Endothelial cell of umbilical vein (primary cell): ENCODE results near the gene ALX1. TPM values are rescaled to one million over a fixed set of nuclear protein-coding genes. Genes with fewer than 3 reads are reported as not detected.

Source experiments
- BruUV-seq: library from RNA; stranded (reverse); fragments of 400-500 nt; replicated peaks from 2 replicates; lab custom pipeline; 2021; lab: Mats Ljungman, UMichigan
- CTCF ChIA-PET: fragments of 300-600, 350-600 bp; sonication (Branson Sonifier 250); formaldehyde crosslinking; loops from one replicate; lab custom pipeline; 2021; ENCODE audit warnings: antibody characterized with exemption, inconsistent platforms; lab: Charles Lee
- POLR2A ChIA-PET: fragments of 300-600, 350-600 bp; sonication (Branson Sonifier 250); formaldehyde crosslinking; loops from one replicate; lab custom pipeline; 2021; ENCODE audit warnings: antibody characterized with exemption, inconsistent platforms; lab: Charles Lee
- DNase-seq: peaks from one replicate; pipeline ENCODE4 v3.0.0-alpha.2; 2011; ENCODE audit warnings: low read depth, low spot score
- FAIRE-seq: peaks from 2 replicates; lab custom pipeline; 2011; peaks lifted over from hg19 to GRCh38; lab: Jason Lieb, UNC
- H2AFZ ChIP-seq: 2 replicates; pipeline ENCODE4 v1.6.0; 2012; ENCODE audit warnings: low read depth, low read length, control low read depth, inconsistent platforms
- H3K27ac ChIP-seq: 2 replicates; pipeline ENCODE4 v1.5.1; 2011; ENCODE audit warnings: low read depth, mild to moderate bottlenecking, control low read depth, low read length, moderate library complexity; ENCODE audit not compliant: insufficient read depth
- H3K27me3 ChIP-seq, 2 experiments: 2 replicates each; pipeline versions ENCODE4 v1.6.0 to v1.6.1; 2011; ENCODE audit warnings: low read length in 2 of 2, mixed read lengths in 1 of 2; ENCODE audit not compliant: control insufficient read depth in 2 of 2, insufficient read depth in 2 of 2
- H3K36me3 ChIP-seq, 2 experiments: 2 replicates in 1 of 2; 3 replicates in 1 of 2; pipeline ENCODE4 v1.5.1; 2011; ENCODE audit warnings: low read length in 2 of 2, mild to moderate bottlenecking in 1 of 2, moderate library complexity in 1 of 2; ENCODE audit not compliant: control insufficient read depth in 2 of 2, insufficient read depth in 2 of 2; ENCODE audit errors: extremely low read depth in 1 of 2
- H3K4me1 ChIP-seq: 3 replicates; pipeline ENCODE4 v1.5.1; 2011; ENCODE audit warnings: mild to moderate bottlenecking, low read length; ENCODE audit not compliant: control insufficient read depth, insufficient read depth; ENCODE audit errors: extremely low read depth
- H3K4me2 ChIP-seq: 2 replicates; pipeline ENCODE4 v1.6.1; 2011; ENCODE audit warnings: low read length, control low read depth, mixed read lengths; ENCODE audit not compliant: insufficient read depth
- H3K4me3 ChIP-seq, 3 experiments: fragments of 200-600 bp in 1 of 3; sonication (generic), shearing (Covaris generic) in 1 of 3; replicated peaks in 1 of 3; 2 replicates each; pipeline ENCODE4 v1.5.1; 2011 to 2016; ENCODE audit warnings: control low read depth in 3 of 3, low read length in 3 of 3, mild to moderate bottlenecking in 2 of 3, inconsistent platforms in 1 of 3, low read depth in 1 of 3, moderate library complexity in 1 of 3; ENCODE audit not compliant: insufficient read depth in 1 of 3
- H3K79me2 ChIP-seq: 2 replicates; pipeline ENCODE4 v1.6.0; 2012; ENCODE audit warnings: low read length, inconsistent platforms; ENCODE audit not compliant: control insufficient read depth, insufficient read depth
- H3K9ac ChIP-seq: replicated peaks from 2 replicates; pipeline ENCODE3; 2011; ENCODE audit warnings: low read length, control low read depth; ENCODE audit not compliant: insufficient read depth; ENCODE audit errors: extremely low read depth
- H3K9me1 ChIP-seq: replicated peaks from 3 replicates; pipeline ENCODE4 v1.6.0; 2011; ENCODE audit warnings: mild to moderate bottlenecking, low read length; ENCODE audit not compliant: control insufficient read depth, insufficient read depth; ENCODE audit errors: extremely low read depth
- H3K9me3 ChIP-seq: replicated peaks from 2 replicates; pipeline ENCODE4 v1.5.1; 2012; ENCODE audit warnings: low read length, inconsistent platforms; ENCODE audit not compliant: control insufficient read depth, insufficient read depth
- H4K20me1 ChIP-seq: replicated peaks from 2 replicates; pipeline ENCODE3; 2011; ENCODE audit warnings: mild to moderate bottlenecking, low read length; ENCODE audit not compliant: control insufficient read depth, insufficient read depth; ENCODE audit errors: extremely low read depth
- EZH2 ChIP-seq: IDR thresholded peaks from 2 replicates; pipeline ENCODE4 v1.6.1; 2012; ENCODE audit warnings: borderline replicate concordance, low read depth, mild to moderate bottlenecking, moderate library complexity, low read length, inconsistent platforms; ENCODE audit not compliant: severe bottlenecking
- FOS ChIP-seq: IDR thresholded peaks from 2 replicates; pipeline ENCODE4 v1.6.1; 2011; ENCODE audit warnings: mild to moderate bottlenecking, low read length, moderate library complexity, borderline replicate concordance; ENCODE audit not compliant: insufficient read depth
- GATA2 ChIP-seq: IDR thresholded peaks from 2 replicates; pipeline ENCODE4 v1.7.0; 2011; ENCODE audit warnings: low read depth, mild to moderate bottlenecking, moderate library complexity, mixed read lengths, low read length; ENCODE audit not compliant: insufficient read length, insufficient read depth
- JUN ChIP-seq: IDR thresholded peaks from 2 replicates; pipeline ENCODE4 v1.6.1; 2011; ENCODE audit warnings: borderline replicate concordance, low read depth; ENCODE audit not compliant: insufficient read length, insufficient read depth
- MYC ChIP-seq: IDR thresholded peaks from one replicate; pipeline ENCODE4 v1.6.1; 2011; ENCODE audit warnings: mild to moderate bottlenecking, low read depth, low read length
- POLR2A ChIP-seq: IDR thresholded peaks from 2 replicates; pipeline ENCODE4 v1.6.1; 2012; ENCODE audit warnings: low read depth, mild to moderate bottlenecking, control low read depth, low read length
- POLR2AphosphoS5 ChIP-seq: IDR thresholded peaks from 2 replicates; pipeline ENCODE4 v1.6.1; 2012; ENCODE audit warnings: low read depth, mild to moderate bottlenecking, control low read depth, low read length, moderate library complexity; ENCODE audit not compliant: insufficient read depth
- dilution Hi-C: fragments of 300-500 bp; cut with MboI; formaldehyde crosslinking; loops from one replicate; pipeline ENCODE4 v1.15.0; 2019; ENCODE audit warnings: low sequenced_read_pairs; ENCODE audit not compliant: extremely low pct_ligation_motif_present
- intact Hi-C: fragments of 100-400 bp; cut with micrococcal nuclease; formaldehyde crosslinking; loops from one replicate; pipeline ENCODE4 v1.10.0; 2022
- polyA plus RNA-seq, 4 experiments: library from polyadenylated mRNA; depleted of rRNA in 3 of 4; stranded (reverse) in 3 of 4; unstranded in 1 of 4; fragments of >200 nt; gene quantifications; 2 replicates each; pipeline versions ENCODE4 v1.2.1 to v1.2.3, GENCODE V29; 2011 to 2012; ENCODE audit warnings: missing spikeins in 1 of 4
- total RNA-seq: library from RNA; stranded (reverse); gene quantifications from 2 replicates; pipeline ENCODE4 v1.2.3, GENCODE V29; 2021
- TF ChIP-seq, protein P1 (sequence below), 2 donors: IDR thresholded peaks; 1 replicate in 1 of 2; 2 replicates in 1 of 2; pipeline ENCODE4 v1.5.1; 2011; ENCODE audit warnings: low read length in 2 of 2, mild to moderate bottlenecking in 2 of 2, moderate library complexity in 2 of 2, control low read depth in 1 of 2, inconsistent platforms in 1 of 2, low read depth in 1 of 2; ENCODE audit not compliant: insufficient read depth in 1 of 2; ENCODE audit errors: extremely low read depth in 1 of 2
- TF ChIP-seq, protein P2 (sequence below): IDR thresholded peaks from 2 replicates; pipeline ENCODE4 v1.6.1; 2011; ENCODE audit not compliant: insufficient read depth, insufficient read length

Gene ALX1
- total and polyA plus RNA-seq, 2 donors (not counting 3 experiments of a cell fraction or from before 2014, with no cell fraction given): 2.2 to 3.5 TPM

DNA sequence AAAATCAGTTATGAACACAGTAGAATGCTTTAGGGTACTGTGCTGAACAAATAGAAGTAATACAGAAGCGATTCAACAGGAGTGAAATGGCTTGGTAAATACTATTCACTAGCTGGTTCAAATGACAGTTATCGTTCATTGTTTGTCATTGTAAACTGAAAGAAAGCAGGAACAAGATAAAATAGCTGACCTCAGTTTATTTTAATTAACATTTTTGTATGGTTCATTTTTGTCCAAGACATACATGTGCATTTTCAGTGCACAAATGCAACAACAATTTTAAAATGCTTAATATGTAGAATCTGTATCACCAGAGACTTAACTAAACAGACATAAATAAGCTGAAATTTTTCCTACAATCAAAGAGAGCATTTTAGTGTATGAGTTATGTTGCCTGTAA, 49.9 kb downstream of the ALX1 start:
- H3K4me1 ChIP-seq: no peaks in the 10 kb centered on the region
- intact Hi-C loops: no loop called here
- ChIA-PET POLR2A (no interaction called here), CTCF (interaction anchor here (0.8 to 1.2 kb wide), 5 partner anchors 20 to 39 kb away, joined by 3 to 4 read pairs (median 3); no protein-coding TSS in a partner anchor)
- no peaks in the 10 kb centered on the region for H3K79me2 ChIP-seq
- no peak for DNase-seq
- no peak for TF ChIP-seq EZH2
- no peak for TF ChIP-seq FOS
- TF ChIP-seq JUN: no peak
- no peak for TF ChIP-seq MYC
- no peak overlapping the region for H2AFZ ChIP-seq
- H3K9ac ChIP-seq: no peak overlapping the region
- no peaks in the 10 kb centered on the region for H3K27me3 ChIP-seq
- no peak overlapping the region for H3K4me2 ChIP-seq
- FAIRE-seq: no peak
- BruUV-seq: no TSS peak
- H3K9me1 ChIP-seq: no peaks in the 10 kb centered on the region
- H3K27ac ChIP-seq: no peak overlapping the region
- dilution Hi-C loops: no loop called here
- H3K36me3 ChIP-seq: no peaks in the 10 kb centered on the region
- no peak overlapping the region for H3K4me3 ChIP-seq
- H3K9me3 ChIP-seq: no peaks in the 10 kb centered on the region
- H4K20me1 ChIP-seq: no peaks in the 10 kb centered on the region

DNA sequence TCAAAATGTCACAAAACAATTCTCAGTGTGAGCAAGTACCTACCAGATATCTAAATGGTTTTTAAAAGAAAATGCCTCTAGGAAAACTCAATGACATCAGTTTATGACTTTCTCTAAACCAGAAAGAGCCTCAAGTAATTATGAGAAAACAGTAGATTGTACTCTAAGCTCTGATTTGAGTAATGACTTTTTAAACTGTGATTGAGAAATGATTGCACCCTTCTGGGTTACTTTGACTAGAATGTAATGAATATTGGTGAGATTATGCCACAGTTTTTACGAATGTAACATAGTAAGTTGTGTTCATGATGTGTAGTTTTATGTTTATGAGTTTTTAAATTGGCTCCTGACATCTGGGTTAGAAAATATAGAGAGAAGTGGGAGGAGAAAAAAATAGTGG, 68.8 kb downstream of the ALX1 start:
- BruUV-seq: no TSS peak
- H3K4me3 ChIP-seq: no peak overlapping the region
- POLR2A ChIA-PET: no interaction called here
- TF ChIP-seq, protein P1, sequence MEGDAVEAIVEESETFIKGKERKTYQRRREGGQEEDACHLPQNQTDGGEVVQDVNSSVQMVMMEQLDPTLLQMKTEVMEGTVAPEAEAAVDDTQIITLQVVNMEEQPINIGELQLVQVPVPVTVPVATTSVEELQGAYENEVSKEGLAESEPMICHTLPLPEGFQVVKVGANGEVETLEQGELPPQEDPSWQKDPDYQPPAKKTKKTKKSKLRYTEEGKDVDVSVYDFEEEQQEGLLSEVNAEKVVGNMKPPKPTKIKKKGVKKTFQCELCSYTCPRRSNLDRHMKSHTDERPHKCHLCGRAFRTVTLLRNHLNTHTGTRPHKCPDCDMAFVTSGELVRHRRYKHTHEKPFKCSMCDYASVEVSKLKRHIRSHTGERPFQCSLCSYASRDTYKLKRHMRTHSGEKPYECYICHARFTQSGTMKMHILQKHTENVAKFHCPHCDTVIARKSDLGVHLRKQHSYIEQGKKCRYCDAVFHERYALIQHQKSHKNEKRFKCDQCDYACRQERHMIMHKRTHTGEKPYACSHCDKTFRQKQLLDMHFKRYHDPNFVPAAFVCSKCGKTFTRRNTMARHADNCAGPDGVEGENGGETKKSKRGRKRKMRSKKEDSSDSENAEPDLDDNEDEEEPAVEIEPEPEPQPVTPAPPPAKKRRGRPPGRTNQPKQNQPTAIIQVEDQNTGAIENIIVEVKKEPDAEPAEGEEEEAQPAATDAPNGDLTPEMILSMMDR (IDR thresholded peaks at IDR 0.05; ENCODE audit: extremely low read depth in 1 of 2, insufficient read depth in 1 of 2, low read depth in 1 of 2, low read length in 2 of 2): no peak
- TF ChIP-seq MYC (no peak), POLR2A (no peak), GATA2 (no peak), EZH2 (no peak), POLR2AphosphoS5 (no peak), JUN (no peak), FOS (no peak)
- TF ChIP-seq, protein P2, sequence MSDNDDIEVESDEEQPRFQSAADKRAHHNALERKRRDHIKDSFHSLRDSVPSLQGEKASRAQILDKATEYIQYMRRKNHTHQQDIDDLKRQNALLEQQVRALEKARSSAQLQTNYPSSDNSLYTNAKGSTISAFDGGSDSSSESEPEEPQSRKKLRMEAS: no peak
- DNase-seq (no peak), FAIRE-seq (no peak)
- no peak overlapping the region for H3K4me2 ChIP-seq
- no peak overlapping the region for H3K9ac ChIP-seq
- H3K79me2 ChIP-seq: no peaks in the 10 kb centered on the region
- CTCF ChIA-PET: no interaction called here
- H4K20me1 ChIP-seq: no peaks in the 10 kb centered on the region
- H3K9me1 ChIP-seq: no peaks in the 10 kb centered on the region
- no peaks in the 10 kb centered on the region for H3K36me3 ChIP-seq
- no peaks in the 10 kb centered on the region for H3K27me3 ChIP-seq
- no peaks in the 10 kb centered on the region for H3K9me3 ChIP-seq
- no peaks in the 10 kb centered on the region for H3K4me1 ChIP-seq
- no peak overlapping the region for H3K27ac ChIP-seq
- intact Hi-C loops (no loop called here), dilution Hi-C loops (no loop called here)
- no peak overlapping the region for H2AFZ ChIP-seq
